ELR (cell line): ENCODE results near the gene SYT12.
"Not testable (repeated sequence)": the region's sequence is repeated elsewhere in the genome, so short reads cannot be mapped to it uniquely, and the experiment has no call there.

Source experiments
- DNase-seq: peaks from one replicate; pipeline ENCODE4 v3.0.0-alpha.2; 2015; ENCODE audit warnings: low read depth

Gene SYT12

DNA sequence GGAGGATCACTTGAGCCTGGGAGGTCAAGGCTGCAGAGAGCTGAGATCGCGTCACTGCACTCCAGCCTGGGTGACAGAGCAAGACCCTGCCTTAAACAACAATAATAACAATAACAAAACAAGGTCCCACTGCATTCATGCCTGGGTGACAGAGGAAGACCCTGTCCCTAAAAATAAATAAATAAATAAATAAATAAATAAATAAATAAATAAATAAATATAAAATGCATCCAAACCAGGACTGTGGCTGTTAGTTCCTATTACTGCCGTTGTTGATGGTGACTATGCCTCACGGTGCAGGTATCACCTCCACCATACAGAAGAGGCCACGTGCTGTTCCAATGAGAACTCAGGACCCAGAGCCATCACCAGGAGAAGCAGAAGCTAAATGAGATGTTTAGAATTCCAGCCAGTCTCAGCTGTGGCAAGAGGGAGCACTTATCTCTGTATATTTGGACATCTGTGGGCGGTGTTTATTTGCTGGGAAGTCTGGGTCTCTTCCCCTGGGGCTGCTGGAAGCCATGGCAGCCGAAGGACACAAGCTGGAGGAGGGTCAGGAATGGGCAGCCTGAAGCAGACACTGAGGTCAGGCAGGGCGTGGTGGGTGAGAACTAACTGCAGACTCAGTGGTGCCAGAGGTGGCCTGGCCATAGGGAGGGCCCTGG is 26.2 kb upstream of the SYT12 start:
- DNase-seq, result no peak

DNA sequence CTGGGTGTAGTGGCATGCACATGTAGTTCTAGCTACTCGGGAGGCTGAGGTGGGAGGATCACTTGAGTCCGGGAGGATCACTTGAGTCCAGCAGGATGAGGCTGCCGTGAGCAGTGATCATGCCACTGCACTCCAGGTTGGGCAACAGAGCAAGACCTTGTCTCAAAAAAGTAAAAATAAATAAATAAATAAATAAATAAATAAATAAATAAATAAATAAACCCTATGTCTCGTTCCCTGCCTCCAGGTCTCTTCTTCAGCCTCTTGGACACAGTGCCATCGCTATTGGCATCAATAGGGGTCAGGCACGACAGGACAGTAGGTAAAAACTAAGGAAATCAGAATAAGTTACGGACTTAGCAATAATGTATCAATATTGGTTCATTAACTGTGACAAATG is 23.4 kb upstream of the SYT12 start:
- no peak for DNase-seq

DNA sequence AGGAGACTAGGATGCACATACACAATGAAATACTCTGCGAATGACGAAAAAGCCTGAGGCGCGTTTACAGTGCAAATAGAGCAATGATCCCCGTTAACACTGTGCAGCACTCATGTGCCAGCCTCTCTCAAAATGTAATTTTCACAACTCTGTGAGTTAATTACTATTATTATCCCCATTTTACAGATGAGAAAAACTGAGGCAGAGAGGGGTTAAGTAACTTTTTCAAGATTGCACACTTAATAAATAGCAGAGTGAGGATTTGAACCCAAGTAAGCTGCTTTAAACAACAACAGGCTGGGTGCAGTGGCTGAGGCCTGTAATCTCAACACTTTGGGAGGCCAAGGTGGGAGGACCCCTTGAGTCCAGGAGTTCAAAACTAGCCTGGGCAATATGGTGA is 21.6 kb upstream of the SYT12 start:
- DNase-seq, result no peak

DNA sequence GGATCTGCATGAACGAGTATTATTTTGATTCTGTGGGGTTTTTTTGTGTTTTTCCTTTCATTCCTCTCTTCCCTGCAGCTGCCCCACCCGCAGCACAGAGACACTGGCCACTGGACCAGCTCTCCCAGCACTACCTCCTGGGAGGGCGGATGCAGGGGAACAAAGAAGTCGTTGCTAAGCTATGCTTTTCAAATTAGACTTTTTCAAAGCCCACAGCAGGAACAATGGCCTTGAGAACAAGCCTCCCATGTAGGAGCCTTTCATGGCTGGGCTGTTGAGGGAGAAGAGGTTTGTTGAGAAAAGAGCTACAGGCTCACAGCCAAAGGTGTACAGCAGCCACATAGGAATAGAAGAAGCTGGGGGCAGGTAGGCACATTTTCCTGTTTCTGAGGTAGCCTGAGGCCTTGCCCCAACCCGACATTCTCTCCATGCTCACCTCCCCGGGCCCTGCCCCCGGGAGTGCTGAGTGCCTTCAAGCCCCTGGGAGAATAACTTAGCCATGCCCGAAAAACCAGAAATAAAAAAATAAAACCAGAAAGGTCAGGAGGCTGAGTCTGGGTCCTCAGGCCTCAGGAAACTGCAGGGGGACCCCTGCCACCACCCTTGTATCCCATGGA is 20.5 kb upstream of the SYT12 start:
- DNase-seq, result no peak

DNA sequence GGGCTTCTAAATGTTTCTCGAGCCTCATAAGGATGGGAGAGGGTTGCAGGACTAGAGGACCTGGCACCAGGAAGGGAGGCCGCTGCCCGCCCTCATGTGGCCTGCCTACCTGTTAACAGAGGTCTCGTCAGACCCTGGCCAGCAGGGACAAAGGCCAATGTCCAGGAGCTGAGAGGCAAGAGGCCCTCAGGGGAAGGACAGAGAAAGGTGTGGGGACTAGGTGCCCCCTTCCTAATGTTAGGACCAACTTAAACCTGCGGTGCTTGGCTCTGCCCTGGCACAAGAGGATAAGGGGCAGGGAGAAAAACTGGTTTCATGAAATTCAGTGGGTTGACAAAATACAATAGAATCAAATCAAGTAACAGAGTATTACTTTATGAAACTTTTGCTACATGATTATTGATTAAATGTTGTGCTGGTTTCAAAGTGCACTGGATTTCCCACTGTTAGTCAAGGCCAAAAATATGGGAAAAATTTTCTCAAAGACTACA is 20.0 kb upstream of the SYT12 start:
- DNase-seq, result no peak

DNA sequence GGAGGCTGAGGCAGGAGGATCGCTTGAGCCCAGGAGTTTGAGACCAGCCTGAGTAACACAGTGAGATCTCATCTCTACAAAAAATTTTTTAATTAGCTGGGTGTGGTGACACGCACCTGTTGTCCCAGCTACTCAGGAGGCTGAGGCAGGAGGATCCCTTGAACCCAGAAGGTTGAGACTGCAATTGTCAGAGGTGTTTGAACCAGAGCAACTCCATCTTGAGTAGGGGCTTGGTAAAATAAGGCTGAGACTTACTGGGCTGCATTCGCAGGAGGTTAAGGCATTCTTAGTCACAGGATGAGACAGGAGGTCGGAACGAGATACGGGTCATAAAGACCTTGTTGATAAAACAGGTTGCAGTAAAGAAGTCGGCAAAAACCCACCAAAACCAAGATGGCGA is 17.7 kb upstream of the SYT12 start:
- not testable (repeated sequence) for DNase-seq

DNA sequence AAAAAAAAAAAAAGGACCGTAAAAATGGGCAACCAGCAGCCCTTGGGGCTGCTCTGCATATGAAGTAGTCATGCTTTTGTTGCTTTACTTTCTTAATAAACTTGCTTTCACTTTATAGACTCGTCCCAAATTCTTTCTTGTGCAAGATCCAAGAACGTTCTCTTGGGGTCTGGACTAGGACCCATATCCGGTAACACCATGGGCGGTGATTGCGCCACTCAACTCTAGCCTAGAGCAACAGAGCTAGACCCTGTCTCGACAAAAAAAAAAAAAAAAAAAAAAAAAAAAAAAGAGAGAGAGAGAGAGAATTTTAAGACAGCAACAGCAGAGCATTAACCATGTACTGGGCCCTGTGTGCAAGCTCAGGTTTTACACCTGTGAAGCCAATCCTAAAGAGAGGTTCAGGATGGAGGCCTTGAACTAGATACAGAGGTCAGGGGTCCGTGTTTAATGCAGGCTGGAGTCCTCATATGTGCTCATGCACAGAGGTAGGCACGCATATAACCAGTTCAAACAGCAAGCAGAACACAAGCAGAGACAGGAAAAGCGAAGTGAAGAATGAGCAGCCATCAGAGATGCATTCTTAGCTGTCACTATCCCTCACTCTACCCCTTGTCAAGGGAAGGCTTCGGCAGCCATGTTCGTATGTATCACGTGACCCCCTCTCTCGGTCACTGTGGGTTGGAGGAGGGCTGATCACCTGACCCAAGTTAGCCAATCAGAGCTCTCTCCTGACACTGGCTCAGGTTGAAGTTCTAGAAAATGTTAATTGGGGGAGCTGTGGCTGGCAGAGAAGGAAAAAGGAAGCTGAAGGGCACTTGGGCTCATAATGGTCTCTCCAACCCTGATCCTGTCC is 16.7 kb upstream of the SYT12 start:
- peak; percentile 58 for DNase-seq

DNA sequence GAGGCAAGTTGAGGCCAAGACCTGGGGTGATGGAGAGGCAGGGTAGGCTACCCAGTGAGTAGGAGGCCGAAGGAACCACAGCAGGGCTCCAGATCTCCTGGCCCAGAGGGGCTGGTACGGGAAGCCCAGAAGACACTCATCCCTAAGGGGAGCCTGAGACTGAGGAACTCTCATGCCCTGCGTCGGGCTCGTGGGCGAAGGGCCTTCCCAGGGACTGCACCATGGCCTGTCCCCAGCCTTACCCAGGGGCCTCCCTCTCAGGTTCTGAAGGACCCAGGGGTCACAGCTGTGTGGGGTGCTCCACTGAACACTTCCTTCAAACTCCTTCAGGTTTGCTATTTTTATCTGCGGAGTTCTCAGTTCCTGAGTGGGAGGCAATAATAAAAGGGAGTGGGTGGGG is 15.8 kb upstream of the SYT12 start:
- no peak for DNase-seq

DNA sequence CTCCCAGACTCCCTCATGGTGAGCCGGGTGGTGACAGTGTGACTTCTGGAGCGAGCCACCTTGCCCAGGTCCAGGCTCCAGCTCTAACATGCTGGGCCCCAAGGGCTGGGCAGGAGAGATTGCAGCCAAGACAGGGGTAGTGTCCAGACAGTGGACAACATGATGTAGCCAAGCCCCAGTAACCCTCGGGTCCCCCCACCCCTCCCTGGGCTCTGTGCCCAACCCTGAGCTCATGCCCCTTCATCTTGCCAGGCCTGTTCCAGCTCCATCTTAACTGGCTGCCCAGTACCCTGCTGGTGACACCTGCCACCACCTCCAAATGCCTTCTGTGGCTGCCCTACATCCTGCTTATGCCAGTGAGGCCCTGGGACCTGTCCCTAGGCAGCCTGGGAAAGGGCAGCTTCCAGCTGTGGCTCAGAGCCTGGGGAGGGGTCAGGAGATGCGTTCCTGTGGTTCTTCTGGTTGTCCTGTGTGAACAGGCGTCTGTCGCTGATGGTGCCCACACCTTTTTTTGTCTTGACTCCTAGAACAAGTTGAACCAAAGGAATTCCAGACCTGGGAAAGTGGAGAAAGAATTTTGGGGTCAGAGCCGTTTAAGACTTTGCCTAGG is 12.5 kb upstream of the SYT12 start:
- no peak for DNase-seq

DNA sequence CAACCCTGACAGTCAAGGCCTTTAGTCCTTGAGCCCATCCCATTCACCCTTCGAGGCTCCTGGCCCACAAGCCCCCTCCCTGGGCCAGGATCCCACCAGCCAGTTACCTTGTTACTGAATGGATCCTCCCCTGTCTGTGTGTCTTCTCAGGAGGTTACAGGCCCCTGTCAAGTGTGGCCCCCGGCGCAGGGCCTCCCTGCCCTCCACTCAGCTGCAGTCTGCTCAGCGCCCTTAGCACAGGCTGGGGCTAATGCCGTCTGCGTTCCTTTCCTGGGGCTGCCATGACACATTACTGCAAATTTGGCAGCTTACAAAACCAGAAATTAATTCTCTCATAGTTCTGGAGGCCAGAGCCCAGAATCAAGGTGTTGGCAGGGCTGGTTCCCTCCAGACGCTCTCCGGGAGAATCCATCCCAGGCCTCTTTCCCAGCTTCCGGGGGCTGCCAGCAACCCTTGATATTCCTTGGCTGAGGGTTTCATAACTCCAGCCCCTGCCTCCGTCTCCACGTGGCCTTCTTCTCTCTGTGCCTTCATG is 9.4 kb upstream of the SYT12 start:
- no peak for DNase-seq

DNA sequence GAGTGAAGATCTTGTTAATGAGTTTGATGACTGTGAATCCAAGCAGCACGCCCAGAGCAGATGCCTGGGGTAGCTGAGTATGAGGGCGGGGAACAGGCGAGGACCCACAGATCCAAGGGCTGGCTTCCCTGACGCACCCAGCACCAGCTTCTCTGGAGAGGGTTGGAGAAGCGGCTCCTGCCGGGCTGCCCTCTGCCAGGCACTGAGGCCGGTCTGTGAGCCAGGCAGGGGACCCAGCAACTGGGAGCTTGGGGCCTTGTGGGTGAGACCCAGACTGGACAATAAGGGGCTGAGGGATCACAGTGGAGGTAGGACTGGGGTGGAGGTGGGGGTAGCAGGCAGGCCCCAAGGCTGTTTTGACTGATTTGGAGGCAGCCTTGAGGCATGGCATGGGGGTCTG is 8.6 kb upstream of the SYT12 start:
- DNase-seq, result no peak

DNA sequence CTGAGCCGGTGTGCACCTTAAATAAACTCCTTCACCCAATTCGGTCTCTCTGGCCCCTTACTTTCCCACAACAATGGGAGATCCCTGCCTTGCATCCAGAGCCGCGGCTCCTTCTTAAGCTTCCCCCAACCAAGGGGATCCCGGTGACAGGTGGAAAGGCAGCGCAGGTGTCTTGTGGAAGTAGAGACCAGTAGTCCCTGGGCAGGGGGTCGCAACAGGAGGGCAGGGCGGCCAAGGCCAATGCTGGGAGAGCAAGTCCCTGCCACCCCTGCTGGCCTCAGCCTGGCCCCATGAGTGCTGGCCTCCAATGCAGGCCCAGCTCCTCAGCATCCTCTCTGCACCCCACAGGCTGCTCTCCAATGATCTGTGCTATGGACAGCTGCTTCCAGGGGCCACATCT is 7.9 kb upstream of the SYT12 start:
- no peak for DNase-seq

DNA sequence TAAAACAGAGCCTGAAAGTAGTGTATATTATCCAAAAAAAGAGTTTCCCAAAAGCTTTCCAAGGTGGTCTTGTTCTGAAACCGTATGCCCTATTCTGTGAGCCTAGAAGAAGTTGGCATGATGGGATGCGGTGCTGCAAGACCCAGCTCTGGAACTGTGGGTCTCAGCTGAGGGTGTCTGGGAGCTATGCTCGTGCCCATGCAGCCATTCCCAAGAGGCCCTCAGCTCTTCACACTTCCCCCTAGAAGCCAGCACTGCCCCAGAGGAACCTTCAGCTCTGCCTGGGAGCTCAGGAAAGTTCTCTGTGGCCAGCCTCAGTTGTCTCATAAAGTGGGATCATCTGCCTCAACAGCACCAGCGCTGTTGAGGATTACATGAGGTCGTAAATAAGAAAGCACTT is 6.4 kb upstream of the SYT12 start:
- no peak for DNase-seq

DNA sequence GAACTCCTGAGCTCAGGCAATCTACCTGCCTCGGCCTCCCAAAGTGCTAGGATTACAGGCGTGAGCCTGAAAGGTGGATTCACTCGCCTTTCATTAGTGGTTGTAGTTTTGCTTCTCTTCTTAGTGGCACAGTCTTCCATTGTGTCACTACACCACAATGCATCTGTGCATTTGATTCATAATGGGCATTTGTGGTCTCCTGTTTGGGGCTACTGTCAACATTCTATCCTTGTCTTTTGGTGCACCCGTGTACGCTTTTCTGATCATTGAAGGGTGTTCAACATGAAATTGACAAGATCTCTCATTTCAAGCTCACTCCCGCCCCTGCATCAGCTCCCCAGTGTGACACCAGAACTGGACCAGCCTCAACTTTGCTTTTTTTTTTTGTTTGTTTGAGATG is 2.0 kb upstream of the SYT12 start:
- no peak for DNase-seq

DNA sequence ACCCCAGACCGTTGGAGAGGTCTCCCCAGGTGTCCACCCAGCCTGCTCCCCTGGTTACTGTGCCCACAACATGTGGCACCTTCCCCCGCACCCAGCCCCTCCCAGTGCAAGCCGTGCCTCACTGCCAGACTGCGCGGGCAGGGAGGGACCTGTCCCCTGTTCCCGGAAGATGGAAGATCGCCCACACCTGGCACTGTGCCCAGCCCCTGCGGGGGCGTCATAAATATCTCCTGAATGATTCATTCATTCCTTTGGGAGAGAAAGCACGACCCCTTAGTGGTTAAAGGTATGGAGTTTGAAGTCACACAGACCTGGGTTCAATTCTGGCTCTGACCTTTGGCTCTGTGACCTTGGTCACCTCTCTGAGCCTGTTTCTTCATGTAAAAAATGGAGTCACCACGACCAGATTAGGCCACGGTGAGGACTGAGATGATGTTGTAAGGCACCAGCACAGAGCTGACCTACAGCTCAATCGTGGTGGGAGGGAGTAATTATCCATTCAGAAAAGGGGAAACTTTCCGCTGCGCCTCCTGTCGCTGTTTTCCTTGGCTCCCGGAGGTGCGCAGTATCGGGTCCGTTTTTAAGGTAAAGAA is 497 bp upstream of the SYT12 start:
- peak; percentile 64 for DNase-seq

DNA sequence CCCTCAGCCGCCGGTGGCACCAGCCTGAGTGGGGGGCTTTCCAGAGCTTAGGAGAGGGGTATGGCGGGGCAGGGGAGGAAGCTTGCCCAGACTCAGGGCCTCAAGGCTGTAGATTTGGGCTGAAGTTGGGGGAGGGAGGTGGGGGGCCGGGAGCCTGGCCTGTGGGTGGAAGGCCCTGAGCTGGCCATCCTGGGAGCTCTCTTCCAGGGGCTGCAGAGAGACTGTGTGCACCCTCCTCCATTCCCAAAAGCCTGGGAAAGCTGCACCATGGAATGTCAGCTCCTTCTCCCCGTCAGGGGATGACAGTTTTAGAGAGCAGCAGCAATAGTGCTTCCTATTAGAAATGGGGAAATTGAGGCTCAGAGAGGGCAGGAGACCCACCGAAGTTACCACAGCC is 1.0 kb downstream of the SYT12 start:
- DNase-seq, result no peak

DNA sequence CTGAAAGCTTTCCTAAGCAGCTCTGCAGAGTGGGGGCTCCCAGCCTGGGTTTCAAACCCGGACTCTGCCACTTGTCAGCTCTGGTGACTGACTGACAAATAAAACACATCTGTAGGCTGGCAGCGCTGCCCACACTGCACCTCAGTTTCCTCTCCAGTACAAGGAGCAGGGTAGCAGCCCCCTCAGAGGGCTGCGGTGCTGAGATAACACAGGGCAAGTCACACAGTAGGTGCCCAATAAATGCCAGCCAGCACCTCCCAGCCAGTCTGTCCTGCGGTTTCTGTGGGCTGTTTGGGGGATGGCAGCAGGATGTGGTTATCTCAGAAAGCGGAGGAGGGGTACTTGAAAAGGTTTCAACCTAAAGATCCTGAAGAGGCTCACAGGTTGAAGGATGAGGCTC is 1.5 kb downstream of the SYT12 start:
- no peak for DNase-seq

DNA sequence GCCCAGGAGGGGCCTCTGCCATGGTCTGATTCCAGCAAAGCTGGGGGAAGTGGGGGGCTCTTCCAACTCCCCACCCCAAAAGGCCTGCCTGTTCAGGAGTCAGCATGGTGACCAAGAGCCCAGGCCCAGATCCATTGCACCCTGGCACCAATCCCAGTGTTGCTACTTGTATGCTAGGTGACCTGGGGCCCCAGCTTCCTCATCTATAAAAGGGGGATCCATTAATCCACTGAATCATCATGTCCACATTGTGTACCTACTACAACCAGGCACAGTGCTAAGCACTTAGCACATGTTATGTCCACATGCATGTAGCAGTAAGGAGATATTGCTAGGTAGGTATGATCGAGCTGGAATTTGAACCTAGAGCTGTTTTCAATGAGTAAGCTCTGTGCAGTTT is 2.0 kb downstream of the SYT12 start:
- DNase-seq, result no peak

DNA sequence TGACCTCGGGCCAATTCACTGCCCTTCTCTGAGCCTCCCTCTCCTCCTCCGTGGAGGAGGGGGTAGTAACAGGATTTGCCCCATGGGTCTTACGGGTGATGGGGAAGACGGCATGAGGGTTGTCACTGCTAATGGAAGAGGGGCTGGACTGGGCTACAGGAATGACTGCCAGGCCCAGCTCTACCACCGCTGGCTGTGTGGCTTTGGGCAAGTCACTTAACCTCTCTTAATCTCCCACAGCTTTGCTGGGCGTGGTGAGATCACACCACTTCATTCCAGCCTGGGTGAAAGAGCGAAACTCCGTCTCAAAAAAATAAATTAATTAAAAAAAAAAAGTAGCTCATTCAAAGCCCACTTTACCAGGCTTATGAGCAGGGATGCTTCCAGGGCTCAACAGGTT is 2.8 kb downstream of the SYT12 start:
- DNase-seq, result no peak

DNA sequence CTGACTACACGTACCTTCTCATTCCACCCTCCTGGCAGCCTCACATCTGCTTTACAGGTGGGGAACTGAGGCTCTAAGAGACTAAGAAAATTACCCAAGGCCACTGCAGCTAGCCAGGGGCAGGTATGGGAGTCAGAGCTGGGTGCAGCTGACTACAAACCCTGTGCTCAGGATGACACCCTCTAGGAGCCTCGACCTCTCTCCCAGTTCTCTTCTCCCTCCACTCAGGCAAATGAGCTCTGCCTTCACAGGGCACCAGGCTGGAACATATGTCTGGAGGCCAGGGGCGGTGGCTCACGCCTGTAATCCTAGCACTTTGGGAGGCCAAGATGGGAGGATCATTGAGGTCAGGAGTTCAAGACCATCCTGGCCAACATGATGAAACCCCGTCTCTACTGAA is 4.0 kb downstream of the SYT12 start:
- DNase-seq, result no peak

DNA sequence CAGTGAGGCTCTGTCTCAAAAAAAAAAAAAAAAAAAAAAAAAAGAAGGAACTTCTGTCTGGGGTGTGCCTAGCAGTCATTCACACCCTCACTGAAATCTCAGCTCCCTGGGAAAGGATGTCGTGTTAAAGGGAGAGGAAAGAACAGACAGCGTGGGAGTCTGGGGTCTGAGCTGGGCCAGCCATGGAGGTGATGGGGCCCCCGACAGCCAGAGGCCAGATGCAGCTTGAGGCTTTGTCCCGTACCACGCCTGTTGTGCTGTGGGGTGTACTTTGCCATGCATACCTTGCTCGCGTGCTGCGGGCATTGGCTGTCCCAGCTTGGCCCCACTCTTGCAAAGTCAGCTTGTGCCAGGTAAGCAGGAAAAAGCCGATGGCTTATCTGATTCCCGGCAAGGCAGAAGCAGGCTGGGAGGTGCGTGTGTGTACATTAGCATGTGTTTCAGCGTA is 4.6 kb downstream of the SYT12 start:
- DNase-seq, result no peak

DNA sequence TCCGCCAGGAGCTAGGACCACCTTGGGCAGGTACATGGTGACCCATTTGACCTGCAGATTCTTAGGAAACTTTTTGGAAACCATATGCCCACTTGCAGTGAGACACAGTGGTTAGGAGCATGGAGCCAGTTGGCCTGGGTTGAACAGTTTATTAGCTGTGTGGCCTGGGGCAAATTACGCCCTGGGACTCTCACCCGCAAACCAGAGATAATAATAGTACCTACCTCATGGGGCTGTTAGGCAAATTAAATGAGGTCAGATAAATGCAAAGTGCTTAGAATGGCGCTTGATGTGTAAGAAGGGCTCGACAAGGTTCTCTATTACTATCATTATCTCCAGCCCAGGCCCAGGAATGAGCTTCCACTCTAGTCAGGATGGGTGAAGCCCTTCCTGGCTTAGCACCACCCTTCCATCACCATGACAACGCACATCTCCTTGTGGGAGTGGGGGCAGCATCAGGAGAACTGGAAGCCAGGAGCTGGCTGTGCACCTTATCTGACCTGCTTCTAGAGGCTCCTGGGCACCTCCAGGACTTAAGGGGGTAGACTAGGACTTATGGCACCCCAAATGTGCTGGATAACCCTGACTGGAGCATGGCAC is 5.1 kb downstream of the SYT12 start:
- DNase-seq, result no peak
